MCF 10A (cell line): ENCODE results near the gene TEX261. TPM values are rescaled to one million over a fixed set of nuclear protein-coding genes. Genes with fewer than 3 reads are reported as not detected.

ENCODE experiments used
- BruUV-seq: library from RNA; stranded (reverse); fragments of 400-500 nt; replicated peaks from 2 replicates; lab custom pipeline; 2021; lab: Mats Ljungman, UMichigan
- CTCF ChIA-PET: fragments of 300-600 bp; sonication (Branson Sonifier 250); formaldehyde crosslinking; extraction: SDS; loops from one replicate; lab custom pipeline; 2021; ENCODE audit warnings: antibody characterized with exemption, inconsistent platforms; lab: Yijun Ruan, JAX
- POLR2A ChIA-PET: fragments of 300-600, 350-650 bp; sonication (Branson Sonifier 250); formaldehyde crosslinking; extraction: SDS; loops from one replicate; lab custom pipeline; 2020; ENCODE audit warnings: antibody characterized with exemption, inconsistent platforms; lab: Yijun Ruan, JAX
- DNase-seq: peaks from one replicate; pipeline ENCODE4 v3.0.0-alpha.2; 2018; ENCODE audit not compliant: unreplicated experiment
- H3K27ac Mint-ChIP-seq: one replicate; pipeline ENCODE4 v1.8.0; 2022; ENCODE audit warnings: mild to moderate bottlenecking, low read depth, mixed read lengths; ENCODE audit not compliant: unreplicated experiment
- H3K27me3 Mint-ChIP-seq: one replicate; pipeline ENCODE4 v1.8.0; 2022; ENCODE audit warnings: mixed read lengths; ENCODE audit not compliant: insufficient read depth, unreplicated experiment
- H3K36me3 Mint-ChIP-seq: one replicate; pipeline ENCODE4 v1.8.0; 2022; ENCODE audit warnings: mild to moderate bottlenecking, moderate library complexity, mixed read lengths; ENCODE audit not compliant: insufficient read depth, unreplicated experiment
- H3K4me1 Mint-ChIP-seq: one replicate; pipeline ENCODE4 v1.8.0; 2022; ENCODE audit warnings: mixed read lengths; ENCODE audit not compliant: insufficient read depth, unreplicated experiment
- H3K4me3 Mint-ChIP-seq: one replicate; pipeline ENCODE4 v1.8.0; 2022; ENCODE audit warnings: mild to moderate bottlenecking, moderate library complexity, mixed read lengths; ENCODE audit not compliant: unreplicated experiment
- H3K9me3 Mint-ChIP-seq: one replicate; pipeline ENCODE4 v1.8.0; 2022; ENCODE audit warnings: mixed read lengths; ENCODE audit not compliant: unreplicated experiment
- CTCF ChIP-seq: fragments of 200-600 bp; IDR thresholded peaks from one replicate; pipeline ENCODE4 v1.8.0; 2022; ENCODE audit warnings: antibody characterized with exemption, mild to moderate bottlenecking; ENCODE audit not compliant: unreplicated experiment
- intact Hi-C: fragments of 100-400 bp; cut with micrococcal nuclease; formaldehyde crosslinking; loops from 2 replicates; pipeline ENCODE4 v1.14.1; 2022
- total RNA-seq: library from RNA; stranded (reverse); gene quantifications from 2 replicates; pipeline ENCODE4 v1.2.3, GENCODE V29; 2022

TEX261 gene
- total RNA-seq, 1 experiment from 2014 or later, result 63.2 TPM

GRCh38 chr2:70982971-70983370 lies 11.7 kb downstream of the TEX261 start:
- Mint-ChIP-seq H3K27ac (peak overlapping the region; percentile 10), H3K4me1 (peaks cover 3% of the 10 kb centered on the region), H3K4me3 (no peak overlapping the region), H3K27me3 (no peaks in the 10 kb centered on the region), H3K9me3 (no peaks in the 10 kb centered on the region), H3K36me3 (peaks cover 13% of the 10 kb centered on the region)
- BruUV-seq, result no TSS peak
- intact Hi-C loops, result no loop called here
- CTCF ChIA-PET, result interaction anchor here (0.7 to 1.3 kb wide), 4 partner anchors 8 to 23 kb away, joined by 3 to 4 read pairs (median 3); no protein-coding TSS in a partner anchor
- no peak for TF ChIP-seq CTCF
- DNase-seq, result no peak
- POLR2A ChIA-PET, result no interaction called here

- POLR2A ChIA-PET, result no interaction called here
- intact Hi-C loops, result no loop called here
- TF ChIP-seq CTCF, result no peak
- Mint-ChIP-seq H3K27me3 (no peaks in the 10 kb centered on the region), H3K9me3 (no peaks in the 10 kb centered on the region), H3K36me3 (peaks cover 6% of the 10 kb centered on the region), H3K27ac (no peak overlapping the region), H3K4me3 (no peak overlapping the region), H3K4me1 (peaks cover 11% of the 10 kb centered on the region)
- BruUV-seq, result no TSS peak
- no peak for DNase-seq
- CTCF ChIA-PET, result interaction anchor here (0.8 to 1.1 kb wide), 2 partner anchors 9 to 12 kb away, joined by 3 read pairs; no protein-coding TSS in a partner anchor
Measured at GRCh38 chr2:70981866-70982810, 12.5 kb downstream of the TEX261 start.

- H3K4me1 Mint-ChIP-seq, result peaks cover 16% of the 10 kb centered on the region
- no peaks in the 10 kb centered on the region for H3K27me3 Mint-ChIP-seq
- H3K36me3 Mint-ChIP-seq, result peaks cover 6% of the 10 kb centered on the region
- no TSS peak for BruUV-seq
- no peak overlapping the region for H3K4me3 Mint-ChIP-seq
- TF ChIP-seq CTCF, result no peak
- ChIA-PET POLR2A (no interaction called here), CTCF (interaction anchor here (0.8 to 1.1 kb wide), 2 partner anchors 10 to 13 kb away, joined by 3 read pairs; no protein-coding TSS in a partner anchor)
- DNase-seq, result no peak
- no peaks in the 10 kb centered on the region for H3K9me3 Mint-ChIP-seq
- no peak overlapping the region for H3K27ac Mint-ChIP-seq
- intact Hi-C loops, result no loop called here
Measured at GRCh38 chr2:70981421-70981820, 13.3 kb downstream of the TEX261 start.

- H3K4me3 Mint-ChIP-seq, result no peak overlapping the region
- peaks cover 17% of the 10 kb centered on the region for H3K4me1 Mint-ChIP-seq
- intact Hi-C loops, result no loop called here
- H3K36me3 Mint-ChIP-seq, result no peaks in the 10 kb centered on the region
- H3K27me3 Mint-ChIP-seq, result peaks cover 5% of the 10 kb centered on the region
- H3K27ac Mint-ChIP-seq, result no peak overlapping the region
- DNase-seq, result no peak
- POLR2A ChIA-PET, result no interaction called here
- CTCF ChIA-PET, result interaction anchor here (0.7 to 1.4 kb wide), 3 partner anchors 15 to 32 kb away, joined by 3 to 5 read pairs (median 3); no protein-coding TSS in a partner anchor
- BruUV-seq, result no TSS peak
- no peak for TF ChIP-seq CTCF
- no peaks in the 10 kb centered on the region for H3K9me3 Mint-ChIP-seq
Measured at GRCh38 chr2:70979626-70980025, 15.0 kb downstream of the TEX261 start.
